ENCODE measurements around the gene LRRC40. TPM values are rescaled to one million over a fixed set of nuclear protein-coding genes. Genes with fewer than 3 reads are reported as not detected.

LRRC40 gene
- total and polyA plus RNA-seq, 9 of the 15 experiments (the other 6 are each of a cell fraction or from before 2014, with no cell fraction given), result 16.1 to 36.2 (median 30.9) TPM

DNA sequence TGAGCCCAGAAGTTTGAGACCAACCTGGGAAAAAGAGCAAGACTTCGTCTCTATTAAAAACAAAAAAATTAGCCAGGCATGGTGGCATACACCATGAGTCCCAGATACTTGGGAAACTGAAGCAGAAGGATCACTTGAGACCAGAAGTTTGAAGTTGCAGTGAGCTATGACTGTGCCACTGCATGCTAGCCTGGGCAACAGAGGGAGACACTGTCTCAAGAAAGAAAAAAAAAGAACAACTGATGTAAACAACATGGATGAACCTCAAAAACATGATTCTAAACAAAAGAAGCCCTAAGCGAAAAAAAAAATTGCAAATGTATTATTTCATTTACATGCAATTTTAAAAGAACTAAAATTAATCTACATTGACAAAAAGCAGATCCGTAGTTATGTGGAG lies 9.0 kb downstream of the LRRC40 start (continued):
- TF ChIP-seq RBM25 (IDR thresholded peaks at IDR 0.05; ENCODE audit: low read depth, low read length, severe bottlenecking) (no peak), NFIC (IDR thresholded peaks at IDR 0.05) (no peak), HEY1 (CRISPR knock-in tag; IDR thresholded peaks at IDR 0.05; ENCODE audit: borderline replicate concordance) (no peak), BACH1 (tag; IDR thresholded peaks at IDR 0.05) (no peak), SRSF1 (IDR thresholded peaks at IDR 0.05; ENCODE audit: low read depth, low read length) (no peak), JUN (IDR thresholded peaks at IDR 0.05; ENCODE audit: borderline replicate concordance, low read depth, low read length) (no peak), JUN (CRISPR knock-in tag; IDR thresholded peaks at IDR 0.05; ENCODE audit: borderline replicate concordance) (no peak), POLR3G (IDR thresholded peaks at IDR 0.05; ENCODE audit: extremely low read depth, insufficient read length, insufficient replicate concordance) (no peak), RBM14 (IDR thresholded peaks at IDR 0.05; ENCODE audit: borderline replicate concordance, insufficient read depth, low read depth, low read length) (no peak), ZKSCAN8 (CRISPR knock-in tag; IDR thresholded peaks at IDR 0.05) (no peak), ZNF644 (tag; IDR thresholded peaks at IDR 0.05; ENCODE audit: low read depth) (no peak), CSDE1 (IDR thresholded peaks at IDR 0.05) (no peak)
- TF ChIP-seq, protein P1, sequence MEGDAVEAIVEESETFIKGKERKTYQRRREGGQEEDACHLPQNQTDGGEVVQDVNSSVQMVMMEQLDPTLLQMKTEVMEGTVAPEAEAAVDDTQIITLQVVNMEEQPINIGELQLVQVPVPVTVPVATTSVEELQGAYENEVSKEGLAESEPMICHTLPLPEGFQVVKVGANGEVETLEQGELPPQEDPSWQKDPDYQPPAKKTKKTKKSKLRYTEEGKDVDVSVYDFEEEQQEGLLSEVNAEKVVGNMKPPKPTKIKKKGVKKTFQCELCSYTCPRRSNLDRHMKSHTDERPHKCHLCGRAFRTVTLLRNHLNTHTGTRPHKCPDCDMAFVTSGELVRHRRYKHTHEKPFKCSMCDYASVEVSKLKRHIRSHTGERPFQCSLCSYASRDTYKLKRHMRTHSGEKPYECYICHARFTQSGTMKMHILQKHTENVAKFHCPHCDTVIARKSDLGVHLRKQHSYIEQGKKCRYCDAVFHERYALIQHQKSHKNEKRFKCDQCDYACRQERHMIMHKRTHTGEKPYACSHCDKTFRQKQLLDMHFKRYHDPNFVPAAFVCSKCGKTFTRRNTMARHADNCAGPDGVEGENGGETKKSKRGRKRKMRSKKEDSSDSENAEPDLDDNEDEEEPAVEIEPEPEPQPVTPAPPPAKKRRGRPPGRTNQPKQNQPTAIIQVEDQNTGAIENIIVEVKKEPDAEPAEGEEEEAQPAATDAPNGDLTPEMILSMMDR (IDR thresholded peaks at IDR 0.05 in 2 of 3, conservative IDR thresholded peaks at IDR 0.05 in 1 of 3; ENCODE audit: insufficient read depth in 2 of 3, low read depth in 1 of 3, low read length in 3 of 3), result peak in 1 of 3 experiments; percentile 31; a peak in 2 of 6 replicates
- TF ChIP-seq, protein P2, sequence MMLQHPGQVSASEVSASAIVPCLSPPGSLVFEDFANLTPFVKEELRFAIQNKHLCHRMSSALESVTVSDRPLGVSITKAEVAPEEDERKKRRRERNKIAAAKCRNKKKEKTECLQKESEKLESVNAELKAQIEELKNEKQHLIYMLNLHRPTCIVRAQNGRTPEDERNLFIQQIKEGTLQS (IDR thresholded peaks at IDR 0.05), result no peak
- TF ChIP-seq, protein P2 (CRISPR knock-in tag; conservative IDR thresholded peaks at IDR 0.05), result no peak
- TF ChIP-seq, protein P3, sequence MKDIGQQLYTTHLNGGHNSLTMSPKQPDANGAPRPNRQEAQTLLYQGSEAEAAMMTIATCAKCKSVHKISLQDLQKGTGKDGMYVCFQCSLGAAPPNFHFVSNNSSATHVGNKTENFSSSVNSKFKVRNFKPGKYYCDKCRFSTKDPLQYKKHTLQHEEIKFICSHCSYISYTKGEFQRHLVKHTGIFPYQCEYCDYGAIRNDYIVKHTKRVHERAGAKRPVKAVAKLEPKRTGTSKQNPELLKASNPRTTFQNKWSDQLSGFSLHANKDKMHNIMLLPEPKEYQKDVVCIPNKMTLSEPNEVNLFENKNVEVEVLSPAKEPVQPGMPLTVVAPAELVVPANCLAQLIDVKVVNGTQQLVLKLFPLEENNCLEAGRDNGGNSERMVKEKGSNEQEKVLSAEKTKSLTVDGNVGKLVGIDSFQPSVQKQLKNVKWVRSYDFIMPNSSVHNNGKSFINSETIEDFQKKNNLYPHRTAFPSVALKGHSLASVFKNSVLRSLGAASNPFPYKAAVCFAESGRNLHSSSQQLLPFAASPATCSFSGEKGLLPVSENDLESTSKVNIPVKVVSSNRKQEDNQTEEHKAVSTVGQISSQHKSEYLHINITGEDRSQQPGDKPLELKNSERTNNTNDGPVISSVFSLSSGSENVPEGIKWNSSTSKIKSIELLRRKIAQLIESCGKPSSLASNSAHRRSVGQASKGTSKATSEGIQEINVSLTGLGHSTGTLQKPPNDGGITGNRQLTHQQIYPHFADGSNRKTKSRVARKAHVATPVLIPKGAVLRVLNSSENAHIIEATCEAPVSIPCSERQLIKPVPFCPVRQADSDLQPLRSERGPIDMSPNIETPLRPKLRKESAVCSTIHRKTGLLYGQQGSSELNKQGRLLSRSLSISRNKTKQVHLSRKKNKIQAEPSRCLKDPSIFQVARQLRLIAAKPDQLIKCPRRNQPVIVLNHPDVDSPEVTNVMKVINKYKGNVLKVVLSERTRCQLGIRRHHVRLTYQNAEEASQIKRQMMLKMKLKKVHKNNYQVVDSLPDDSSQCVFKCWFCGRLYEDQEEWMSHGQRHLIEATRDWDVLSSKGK (CRISPR knock-in tag; IDR thresholded peaks at IDR 0.05), result no peak
